Stimulated activated CD8-positive, alpha-beta memory T cell treated with anti-CD3 and anti-CD28 coated beads, Interleukin-15, amount 100 ng/mL, for 48 hours (primary cell): Measurements from ENCODE around the gene SYNDIG1.

Experiments
- DNase-seq, 2 donors: peaks; one replicate each; pipeline ENCODE4 v3.0.0-alpha.2; 2020; ENCODE audit warnings: low read depth in 2 of 2

SYNDIG1 gene

DNA sequence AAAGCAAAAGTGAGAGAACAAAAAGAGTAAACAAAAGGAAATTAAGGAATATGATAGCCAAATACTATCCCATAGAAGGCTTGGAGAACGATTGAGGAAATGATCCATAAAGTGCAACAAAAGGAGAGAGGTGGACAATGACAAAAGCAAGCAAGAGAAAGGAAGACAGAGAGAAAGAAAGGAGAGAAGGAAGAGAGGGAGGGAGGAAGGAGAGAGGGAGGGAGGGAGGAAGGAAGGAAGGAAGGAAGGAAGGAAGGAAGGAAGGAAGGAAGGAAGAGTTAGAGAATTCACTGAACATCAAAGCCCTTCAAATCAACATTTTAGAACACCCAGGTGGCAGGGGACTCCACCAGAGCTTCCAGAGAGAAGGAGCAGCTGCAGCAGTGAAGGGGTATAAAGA is 185.0 kb downstream of the SYNDIG1 start:
- DNase-seq, result no peak

DNA sequence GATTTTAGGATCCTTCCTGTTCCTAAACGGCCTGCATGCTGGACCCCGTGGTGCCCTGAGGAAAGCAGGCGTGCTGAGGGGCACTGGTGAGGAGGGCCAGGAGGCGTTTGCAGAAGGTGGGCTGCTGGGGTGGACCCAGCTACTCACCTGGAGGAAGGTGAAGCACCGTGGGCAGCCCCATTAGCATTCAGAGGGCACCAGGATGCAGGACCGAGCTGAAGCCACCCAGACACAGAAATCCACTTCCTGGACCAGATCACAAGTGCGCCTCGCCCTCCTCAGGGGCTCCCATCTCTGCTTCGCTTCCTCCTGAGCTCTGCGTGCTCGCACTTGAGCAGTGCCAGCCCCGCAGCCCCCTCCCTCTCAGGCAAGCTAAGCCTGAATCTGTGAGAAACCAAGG is 187.0 kb downstream of the SYNDIG1 start:
- DNase-seq, result no peak

DNA sequence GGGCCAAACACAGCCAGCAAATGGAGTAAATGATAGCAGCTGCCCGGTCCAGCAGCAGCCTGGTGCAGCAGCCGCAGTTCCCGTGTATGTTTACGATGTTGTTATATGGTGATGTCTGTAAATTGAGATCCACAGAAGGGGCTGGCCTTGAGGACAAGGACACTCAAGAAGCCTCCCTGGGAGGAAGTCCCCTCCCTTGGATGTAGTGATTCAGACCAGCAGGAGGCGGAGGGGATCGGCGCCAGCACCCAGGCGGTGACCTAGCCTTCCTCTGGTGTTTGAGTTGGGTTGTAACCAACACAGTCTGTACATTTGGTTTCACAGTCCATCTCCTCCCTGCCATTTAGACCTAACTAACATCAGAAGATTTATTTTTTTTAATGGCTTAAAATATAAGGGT is 187.8 kb downstream of the SYNDIG1 start:
- DNase-seq, result no peak

DNA sequence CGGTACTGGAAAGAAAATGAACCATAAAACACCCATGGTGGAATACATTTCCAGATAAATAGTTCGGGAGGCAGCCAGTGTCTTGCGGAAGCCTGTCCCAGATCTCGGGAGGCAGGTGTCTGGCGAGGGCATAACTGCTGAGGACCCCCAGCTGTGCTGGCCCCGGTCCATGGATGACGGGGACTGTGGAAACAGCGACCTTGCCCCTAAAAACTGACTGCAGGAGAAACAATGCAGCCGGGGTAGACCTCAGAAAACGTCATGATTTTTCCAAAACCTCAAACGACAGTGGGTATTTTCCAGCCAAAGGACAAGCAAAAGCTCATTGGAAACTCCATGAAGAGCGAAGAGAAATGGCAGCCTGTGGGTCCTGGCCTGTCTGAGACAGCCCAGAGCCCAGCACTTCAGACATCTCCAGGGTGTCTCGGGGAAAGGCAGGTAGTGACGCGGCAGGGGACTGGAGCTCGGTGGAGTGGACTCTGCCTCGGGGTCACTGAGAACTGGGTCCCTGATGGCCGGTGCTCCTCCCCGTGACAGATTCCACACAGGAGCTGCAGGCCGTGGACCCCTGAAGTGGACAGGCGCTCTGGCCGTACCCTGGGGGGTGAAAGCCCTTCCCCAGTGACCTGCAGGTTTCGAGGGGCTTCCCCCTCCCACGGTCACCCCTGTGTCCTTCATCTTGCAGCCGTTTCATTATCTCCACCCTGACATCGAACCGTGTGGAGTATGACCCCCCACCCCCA is 188.6 kb downstream of the SYNDIG1 start:
- DNase-seq, result no peak

DNA sequence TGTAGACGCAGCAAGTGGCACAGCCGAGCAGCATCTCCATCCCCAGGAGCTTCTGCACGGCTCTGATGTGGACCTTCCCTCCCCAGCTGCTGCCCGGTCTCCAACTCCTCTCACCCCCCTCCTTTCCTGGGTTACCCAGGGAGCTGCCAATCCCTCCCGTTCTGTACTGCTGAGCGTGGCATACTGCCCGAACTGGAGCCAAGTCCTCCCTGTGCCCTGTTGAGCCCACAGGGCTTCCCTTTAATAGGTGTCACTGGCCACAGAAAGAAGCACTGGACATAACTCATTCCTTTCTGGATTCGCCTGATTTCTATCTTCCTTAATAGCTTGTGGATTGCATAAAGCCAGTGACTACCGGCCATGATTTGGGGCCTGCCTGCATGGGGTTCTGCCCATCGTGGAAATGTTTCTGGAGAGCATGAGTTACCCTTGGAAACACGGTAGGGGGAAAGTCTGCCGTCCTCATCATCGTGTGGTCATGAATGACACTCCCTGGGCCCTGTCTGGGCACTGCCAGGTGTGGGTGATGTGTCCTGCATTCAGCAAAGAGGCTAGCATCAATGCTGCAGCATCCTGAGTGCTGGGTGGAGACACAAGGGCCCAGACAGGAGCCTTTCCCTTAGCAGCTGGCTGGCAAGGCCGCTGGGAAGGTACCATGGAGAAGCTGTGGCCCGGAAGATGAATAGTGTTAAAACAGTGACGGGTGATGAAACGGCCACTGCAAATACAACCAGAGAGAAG is 189.7 kb downstream of the SYNDIG1 start:
- no peak for DNase-seq

DNA sequence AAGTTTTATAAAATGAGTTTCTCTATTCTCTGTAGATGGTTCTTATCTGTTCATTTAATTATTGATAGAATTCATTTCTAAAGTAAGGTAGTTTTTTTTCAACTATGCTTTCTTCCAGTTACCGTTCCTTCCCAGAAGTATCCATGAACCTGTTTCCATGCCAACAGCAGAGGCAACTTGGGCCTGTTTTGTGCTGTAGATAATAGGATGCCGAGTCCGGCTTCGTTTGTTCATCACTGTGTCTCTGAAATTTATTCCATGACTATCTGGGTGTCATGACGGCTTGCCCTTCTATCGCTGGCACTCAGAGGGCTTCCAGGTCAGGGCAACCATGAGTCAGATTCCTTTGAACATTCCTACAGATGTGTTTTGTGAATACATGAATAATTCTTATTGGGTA is 190.4 kb downstream of the SYNDIG1 start:
- DNase-seq, result no peak

DNA sequence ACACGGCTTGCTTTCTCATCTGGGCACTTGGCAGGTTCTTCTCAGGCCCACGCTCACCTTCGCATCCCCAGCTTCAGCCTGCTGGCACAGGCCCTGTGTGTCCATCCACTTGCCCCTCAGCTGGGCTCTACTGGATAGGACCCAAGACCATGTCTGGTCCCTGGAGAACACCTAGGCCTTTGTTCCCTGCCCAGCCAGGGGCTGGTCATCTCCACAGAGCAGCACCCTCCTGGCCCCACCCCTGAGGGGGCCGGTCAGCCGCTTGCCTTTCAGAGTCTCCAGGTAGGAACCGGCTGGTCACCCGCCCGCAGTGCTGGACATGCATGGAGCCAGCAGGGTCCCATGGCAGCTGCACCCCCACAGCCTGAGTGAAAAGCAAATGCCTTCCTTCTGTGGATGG is 191.2 kb downstream of the SYNDIG1 start:
- no peak for DNase-seq

DNA sequence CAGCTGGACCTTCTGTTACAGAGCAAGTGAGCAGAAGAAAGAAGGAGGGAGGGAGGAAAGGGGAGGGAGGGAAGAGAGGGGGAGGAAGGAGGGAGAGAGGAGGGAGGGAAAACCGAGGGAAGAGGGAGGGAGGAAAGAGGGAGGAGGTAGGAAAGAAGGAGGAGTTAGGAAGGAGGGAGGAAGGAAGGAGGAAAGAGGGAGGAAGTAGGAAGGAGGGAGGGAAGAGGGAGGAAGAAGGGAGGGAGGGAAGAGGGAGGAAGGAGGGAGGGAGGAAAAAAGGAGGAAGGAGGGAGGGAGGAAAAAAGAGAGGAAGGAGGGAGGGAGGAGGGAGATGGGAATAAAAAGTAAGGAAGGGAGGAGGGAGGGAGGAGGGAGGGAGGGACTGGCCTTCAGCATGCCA is 191.8 kb downstream of the SYNDIG1 start:
- DNase-seq, result no peak

DNA sequence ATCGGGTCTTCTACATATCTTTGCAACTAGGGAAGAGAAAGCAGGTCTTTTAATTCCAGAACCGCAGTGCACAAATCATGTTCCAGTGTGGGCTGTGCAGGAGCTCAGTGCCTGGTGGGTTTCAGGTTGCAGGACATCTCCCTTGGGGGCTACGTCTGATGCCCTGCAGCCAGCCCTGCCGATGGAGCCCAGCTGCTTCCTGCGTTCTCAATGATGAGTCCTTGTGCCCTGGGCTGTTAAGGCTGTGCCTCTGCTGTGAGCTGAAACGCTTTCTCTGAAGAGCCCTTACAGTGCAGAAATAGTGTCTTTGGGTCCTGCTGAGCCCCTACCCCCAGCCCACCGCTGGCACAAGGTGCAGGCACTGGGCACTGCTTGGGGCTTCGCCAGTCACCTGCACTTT is 192.9 kb downstream of the SYNDIG1 start:
- DNase-seq, result no peak

DNA sequence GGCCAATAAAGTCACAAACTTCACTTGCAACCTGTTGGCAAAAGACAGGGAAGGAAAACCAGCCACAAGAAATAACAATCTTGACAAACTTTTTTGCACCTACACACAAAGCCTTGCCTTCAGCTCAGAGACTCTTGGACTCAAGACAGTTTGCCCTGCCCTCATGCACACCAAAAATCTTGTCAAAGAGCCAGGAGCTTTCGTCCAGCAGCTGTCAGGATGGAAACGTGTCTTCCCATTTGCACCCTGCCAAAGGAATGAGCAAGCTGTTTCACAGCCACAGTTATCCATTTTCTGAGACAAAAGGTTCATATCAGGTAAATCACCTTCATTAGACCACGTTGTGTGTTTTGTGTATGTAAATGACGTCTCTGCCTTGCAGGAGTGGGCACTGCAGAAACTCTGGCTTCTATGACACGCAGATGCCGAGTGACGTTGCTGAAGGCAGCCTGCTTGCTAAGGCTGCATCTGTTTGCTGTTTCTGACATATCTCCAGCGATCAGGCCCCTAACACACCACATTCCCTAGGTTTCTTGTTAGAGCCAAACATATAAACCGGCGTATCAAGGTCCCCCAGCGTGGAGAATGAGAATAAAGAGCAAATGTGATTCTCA is 193.4 kb downstream of the SYNDIG1 start:
- no peak for DNase-seq

DNA sequence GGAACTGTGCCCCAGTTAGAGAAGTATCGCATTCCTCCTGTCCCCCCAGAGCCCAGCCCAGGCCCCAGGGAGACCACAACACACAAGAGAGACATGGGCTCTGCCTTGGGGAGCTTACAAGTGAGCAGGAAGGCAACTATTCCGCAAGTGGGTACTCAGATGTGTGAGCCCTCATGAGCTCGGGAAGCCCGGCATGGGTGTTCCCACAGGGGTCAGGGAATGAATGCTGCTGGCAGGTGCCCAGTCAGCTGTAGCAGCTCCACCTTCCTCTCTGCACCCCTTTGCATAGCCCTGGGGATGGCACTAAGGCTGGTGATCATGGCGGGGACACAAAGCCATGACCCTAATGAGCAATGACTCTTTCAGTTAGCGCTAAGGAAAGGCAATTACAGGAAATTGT is 194.1 kb downstream of the SYNDIG1 start:
- DNase-seq, result no peak

DNA sequence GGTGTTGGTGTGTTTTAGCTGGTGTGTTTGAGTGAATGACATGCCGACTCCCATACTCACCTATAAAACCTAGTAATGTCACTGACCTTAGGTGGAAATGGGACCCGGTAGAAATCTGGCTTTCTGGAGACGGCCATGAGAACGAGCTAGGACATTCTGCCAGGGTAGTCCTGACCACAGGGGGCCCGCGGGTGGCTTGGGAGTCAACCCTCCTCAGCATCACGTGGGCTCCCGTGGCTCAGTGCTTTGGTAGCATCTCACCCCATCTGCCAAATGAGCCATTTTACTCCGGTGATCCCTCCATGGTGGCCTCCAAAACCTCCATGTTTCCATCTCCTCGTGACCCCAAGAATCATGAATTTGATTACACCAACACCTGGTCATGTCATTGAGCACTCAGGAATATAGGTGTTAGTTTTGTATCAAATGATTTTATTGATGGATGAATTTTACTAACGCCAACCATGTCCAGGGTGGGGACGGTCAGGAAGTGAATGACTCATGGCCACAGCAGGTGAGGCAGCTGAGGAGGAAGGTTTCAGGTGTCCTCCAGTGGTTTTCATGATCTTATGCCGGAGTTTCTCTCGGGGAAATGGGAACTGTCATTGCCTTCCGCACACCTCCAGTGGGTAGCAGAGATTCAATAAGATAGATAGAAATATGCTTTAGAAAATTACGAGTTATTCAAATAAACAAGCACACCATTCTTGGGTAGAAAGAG is 195.0 kb downstream of the SYNDIG1 start:
- DNase-seq, result no peak

DNA sequence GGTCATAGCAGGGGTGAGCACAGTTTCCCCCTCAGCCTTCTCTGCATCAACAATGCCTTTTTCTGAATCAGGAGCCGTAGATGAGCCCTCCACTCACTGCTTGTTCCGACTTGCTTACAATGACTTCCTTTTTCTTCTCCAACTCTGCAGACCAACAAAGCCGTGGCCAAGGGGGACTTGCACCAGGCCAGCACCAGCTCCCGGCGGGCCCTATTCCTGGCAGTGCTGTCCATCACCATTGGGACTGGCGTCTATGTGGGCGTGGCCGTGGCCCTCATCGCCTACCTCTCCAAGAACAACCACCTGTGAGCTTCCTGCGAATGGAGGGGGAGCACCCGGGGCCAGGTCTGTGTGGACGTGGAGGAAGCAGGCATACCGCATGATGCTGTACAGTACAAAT is 195.8 kb downstream of the SYNDIG1 start:
- no peak for DNase-seq

DNA sequence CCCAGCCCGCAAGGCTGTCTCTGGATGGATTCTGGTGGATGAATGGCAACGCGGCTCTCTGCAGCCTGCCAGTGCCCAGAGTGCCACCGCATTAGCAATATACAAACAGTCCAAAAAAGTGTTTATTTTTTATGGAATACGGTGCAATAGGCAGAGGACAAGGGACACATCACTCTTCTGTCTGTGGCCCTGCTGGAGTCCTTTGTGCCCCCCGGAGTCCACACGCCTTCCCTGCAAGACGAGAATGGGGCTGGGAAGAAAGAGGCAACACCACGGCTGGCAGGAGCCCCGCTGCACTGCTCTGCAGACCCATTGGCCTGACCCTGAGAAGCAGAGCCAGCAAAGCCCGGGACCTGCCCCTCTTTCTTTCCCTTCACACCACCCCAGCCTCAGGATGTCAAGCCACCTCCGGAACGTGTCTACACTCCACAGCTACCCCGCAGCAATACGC is 196.3 kb downstream of the SYNDIG1 start:
- no peak for DNase-seq

DNA sequence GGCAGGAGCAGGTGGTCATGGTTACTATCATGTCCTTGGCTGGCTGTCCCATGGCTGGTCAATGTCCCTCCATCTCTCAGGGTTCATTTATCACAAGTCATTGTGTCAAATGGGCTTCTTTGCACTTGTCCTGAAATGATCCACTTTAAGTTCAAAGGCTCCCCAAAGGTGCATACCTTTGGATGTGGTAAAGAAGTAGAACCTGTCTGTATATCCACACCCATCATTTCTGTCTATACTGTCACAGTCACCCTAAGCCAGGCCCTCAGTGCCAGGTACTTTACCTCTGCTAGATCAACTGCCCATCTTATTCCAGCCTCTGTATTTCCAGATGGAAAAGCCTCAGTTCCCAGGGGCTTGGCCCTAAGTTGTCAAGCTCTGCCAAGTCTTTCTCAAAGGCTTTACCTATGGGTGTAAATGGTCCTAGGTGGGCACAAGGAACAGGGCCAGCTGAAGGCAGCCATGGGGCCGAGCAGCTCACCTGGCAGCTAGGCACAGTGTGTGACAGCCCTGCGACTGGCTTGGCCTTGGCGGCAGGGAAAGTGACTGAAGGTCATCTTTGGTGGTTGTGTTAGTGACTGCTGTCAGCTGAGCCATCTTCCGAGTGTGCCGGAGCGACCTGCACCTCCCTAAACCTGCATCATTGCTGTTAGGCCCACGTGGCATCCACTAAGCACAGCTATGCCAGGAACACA is 198.4 kb downstream of the SYNDIG1 start:
- DNase-seq, result no peak

DNA sequence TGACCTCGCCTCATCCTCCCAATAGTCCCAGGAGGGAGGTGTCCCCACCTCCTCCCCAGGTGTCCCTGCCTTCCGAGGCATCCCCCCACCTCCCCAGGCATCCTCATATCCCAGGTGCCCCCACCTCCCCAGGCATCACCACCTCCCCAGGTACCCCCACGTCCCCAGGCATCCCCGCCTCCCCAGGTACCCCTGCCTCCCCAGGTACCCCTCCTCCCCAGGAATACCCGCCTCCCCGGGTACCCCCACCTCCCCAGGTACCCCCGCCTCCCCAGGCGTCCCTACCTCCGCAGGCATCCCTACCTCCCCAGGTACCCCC is 198.9 kb downstream of the SYNDIG1 start:
- DNase-seq, result no peak

DNA sequence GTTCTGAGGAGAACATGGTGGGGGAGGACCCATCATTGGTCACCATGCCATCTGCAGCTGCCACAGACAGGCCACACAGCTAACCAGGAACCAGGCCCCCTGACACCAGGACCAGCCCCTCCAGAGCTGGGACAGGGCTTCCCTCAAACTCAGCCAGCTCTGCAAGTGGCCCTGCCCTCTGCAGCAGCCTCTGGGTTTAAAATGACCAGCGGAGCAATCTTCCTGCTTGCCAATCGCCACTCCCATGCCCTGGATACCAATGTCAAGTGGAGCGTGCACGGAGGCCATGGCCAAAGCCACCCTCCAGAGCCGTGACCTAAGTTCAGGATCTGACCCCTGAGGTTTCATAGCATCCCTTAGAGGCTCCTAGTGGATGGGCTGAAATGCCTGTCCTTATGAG is 199.4 kb downstream of the SYNDIG1 start:
- DNase-seq, result no peak

DNA sequence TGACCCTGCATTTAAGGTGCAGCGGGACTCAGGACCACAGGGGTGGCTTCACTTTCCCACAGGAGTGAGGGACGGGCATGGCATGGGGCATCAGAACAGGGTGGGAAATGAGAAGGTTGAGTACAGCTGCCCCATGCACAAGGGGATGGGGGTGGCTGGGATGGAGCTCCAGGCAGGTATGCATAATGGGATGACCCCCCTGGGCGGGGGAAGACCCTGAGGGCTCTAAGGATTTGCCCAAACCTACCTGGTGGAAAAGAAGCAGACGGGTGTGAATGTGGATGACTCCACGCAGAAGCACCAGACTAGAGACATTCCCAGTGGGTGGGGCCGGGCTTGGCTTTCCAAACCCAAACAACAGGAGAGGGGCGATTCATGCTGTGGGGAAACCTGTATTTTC is 200.3 kb downstream of the SYNDIG1 start:
- DNase-seq, result no peak

DNA sequence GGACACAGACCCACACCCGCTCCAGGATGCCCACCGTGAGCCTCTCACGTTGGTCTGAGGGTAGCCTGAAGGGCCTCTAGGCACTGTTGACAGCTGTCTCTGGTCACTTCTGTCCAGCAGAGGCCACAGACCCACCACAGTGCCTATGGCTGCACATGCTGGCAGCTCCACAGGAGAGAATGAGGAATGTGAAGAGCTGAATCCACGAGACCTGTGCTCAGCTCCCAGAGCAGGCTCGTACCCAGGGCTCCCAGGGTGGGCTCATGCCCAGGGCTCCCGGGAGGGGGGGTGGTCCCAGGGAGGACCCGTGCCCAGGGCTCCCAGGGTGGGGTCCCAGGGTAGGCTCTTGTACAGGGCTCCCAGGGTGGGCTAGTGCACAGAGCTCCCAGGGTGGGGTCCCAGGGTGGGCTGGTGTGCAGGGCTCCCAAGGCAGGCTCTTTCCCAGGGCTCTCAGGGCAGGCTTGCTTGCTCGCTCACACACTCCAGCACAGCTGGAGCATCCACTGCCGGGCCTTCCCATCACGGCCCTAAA is 201.0 kb downstream of the SYNDIG1 start:
- no peak for DNase-seq

DNA sequence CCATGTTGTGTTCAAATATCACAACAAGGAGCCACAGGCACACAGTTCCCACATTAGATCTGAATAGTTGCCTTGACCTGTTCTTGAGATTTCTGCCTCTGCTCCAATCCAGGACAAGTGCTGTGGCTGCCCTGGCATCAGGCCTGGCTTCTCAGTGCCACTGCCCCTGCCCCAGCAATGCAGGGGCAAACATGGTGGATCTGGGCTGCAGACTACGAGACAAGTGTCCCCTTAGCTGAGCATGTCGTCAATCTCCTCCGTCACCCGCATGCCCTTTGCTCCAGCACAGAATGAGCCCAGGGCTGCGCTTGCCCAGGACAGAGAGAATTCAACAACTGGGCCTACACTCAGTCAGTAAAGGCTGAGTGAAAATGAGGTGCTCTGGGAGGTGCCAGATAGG is 201.6 kb downstream of the SYNDIG1 start:
- no peak for DNase-seq

DNA sequence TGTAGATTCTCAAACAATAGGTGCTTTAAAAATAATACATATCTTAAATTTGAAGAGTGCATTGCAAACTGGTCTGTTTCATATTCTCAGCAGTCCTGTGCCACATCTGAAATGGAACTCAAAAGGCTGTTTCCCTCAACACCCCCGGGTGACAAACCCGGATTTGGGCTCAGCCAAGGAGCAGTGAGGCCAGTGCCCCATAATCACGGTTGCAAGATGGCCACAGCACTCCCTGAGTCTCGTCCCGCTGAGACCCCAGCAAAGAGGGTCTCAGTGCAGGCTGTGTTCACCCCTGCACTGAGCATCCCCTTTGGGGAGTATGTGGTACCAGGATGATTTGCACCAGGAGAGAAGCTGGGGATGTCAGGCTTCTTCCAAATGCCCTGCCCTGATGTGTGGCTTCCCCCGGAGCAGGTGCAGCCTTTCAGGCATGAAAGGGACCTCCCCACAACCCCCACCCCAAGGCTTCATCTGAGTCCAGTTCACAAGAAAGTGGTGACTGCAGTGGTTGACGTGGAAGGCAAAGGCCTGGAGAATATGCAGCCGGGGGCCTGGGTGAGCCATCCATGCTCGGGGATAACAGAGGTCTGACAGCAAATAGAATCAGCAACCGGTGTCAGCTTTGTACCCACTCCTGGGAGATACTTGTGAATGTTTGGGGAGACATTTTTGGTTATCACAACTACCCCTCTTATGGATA is 202.9 kb downstream of the SYNDIG1 start:
- no peak for DNase-seq
